ENCODE results near the gene RNF32. TPM values are rescaled to one million over a fixed set of nuclear protein-coding genes. Genes with fewer than 3 reads are reported as not detected.
"Not testable (repeated sequence)": the region's sequence is repeated elsewhere in the genome, so short reads cannot be mapped to it uniquely, and the experiment has no call there.

Gene RNF32
- total and polyA plus RNA-seq, 7 donors, result 0.36 to 3.7 (median 1.5) TPM

- Histone ChIP-seq H3K36me3 (no peaks in the 10 kb centered on the region), H3K27me3 (peaks cover 0 to 15% (median 0%) of the 10 kb centered on the region in 3 donors), H3K4me3 (peak overlapping the region; percentile 62 to 75 (median 70)), H3K27ac (peak overlapping the region; percentile 62 to 72 (median 66)), H3K9me3 (no peaks in the 10 kb centered on the region), H3K4me1 (peaks cover 0 to 16% (median 15%) of the 10 kb centered on the region in 4 donors)
- no peak for TF ChIP-seq POLR2A (IDR thresholded peaks at IDR 0.05)
- no peak for TF ChIP-seq POLR2AphosphoS5 (IDR thresholded peaks at IDR 0.05)
- WGBS, 2 donors, result 57 to 81% methylated on average over 52 of the region's 52 CpGs
- DNase-seq, result no peak
- intact Hi-C loops (cut with DNase I), result loop anchor here (5.0 kb wide), 1 partner anchor 253 kb away; the partner anchor contains the start of gene LMBR1
These were observed 933 bp upstream of the RNF32 start for GRCh38 chr7:156639426-156640256.

DNA sequence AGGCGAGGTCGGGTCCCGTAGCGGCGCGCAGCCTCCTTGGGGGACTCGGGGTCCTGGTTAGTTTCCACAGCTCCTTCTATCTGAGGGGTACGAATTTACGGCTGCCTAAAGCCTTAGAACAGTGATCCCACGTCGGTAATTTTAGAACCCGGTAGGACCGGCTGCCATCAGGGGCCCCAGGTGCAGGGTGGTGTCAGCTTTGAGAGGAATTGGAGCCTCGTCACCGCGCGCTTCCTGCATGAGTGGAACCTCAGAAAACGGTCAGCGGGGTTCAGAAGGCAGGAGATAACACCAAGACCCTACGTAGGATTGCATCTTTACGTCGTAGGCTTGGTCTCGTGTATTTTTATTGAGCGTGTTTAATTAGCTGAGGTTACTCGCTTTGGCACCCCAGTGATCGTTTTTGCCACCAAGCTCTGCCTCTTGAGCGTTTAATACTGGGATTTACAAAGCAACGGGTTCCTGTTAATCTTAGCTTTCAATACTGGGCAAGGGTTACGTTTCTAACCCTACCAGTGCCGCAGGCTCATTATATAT lies 443 bp downstream of the RNF32 start:
- intact Hi-C loops (cut with DNase I), result loop anchor here (5.0 kb wide), 1 partner anchor 251 kb away; the partner anchor contains the start of gene LMBR1
- TF ChIP-seq POLR2AphosphoS5 (IDR thresholded peaks at IDR 0.05) (no peak), POLR2A (IDR thresholded peaks at IDR 0.05) (no peak), EP300 (IDR thresholded peaks at IDR 0.05) (no peak)
- TF ChIP-seq, protein P1, sequence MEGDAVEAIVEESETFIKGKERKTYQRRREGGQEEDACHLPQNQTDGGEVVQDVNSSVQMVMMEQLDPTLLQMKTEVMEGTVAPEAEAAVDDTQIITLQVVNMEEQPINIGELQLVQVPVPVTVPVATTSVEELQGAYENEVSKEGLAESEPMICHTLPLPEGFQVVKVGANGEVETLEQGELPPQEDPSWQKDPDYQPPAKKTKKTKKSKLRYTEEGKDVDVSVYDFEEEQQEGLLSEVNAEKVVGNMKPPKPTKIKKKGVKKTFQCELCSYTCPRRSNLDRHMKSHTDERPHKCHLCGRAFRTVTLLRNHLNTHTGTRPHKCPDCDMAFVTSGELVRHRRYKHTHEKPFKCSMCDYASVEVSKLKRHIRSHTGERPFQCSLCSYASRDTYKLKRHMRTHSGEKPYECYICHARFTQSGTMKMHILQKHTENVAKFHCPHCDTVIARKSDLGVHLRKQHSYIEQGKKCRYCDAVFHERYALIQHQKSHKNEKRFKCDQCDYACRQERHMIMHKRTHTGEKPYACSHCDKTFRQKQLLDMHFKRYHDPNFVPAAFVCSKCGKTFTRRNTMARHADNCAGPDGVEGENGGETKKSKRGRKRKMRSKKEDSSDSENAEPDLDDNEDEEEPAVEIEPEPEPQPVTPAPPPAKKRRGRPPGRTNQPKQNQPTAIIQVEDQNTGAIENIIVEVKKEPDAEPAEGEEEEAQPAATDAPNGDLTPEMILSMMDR (IDR thresholded peaks at IDR 0.05), result no peak
- H3K4me1 ChIP-seq, result peaks cover 0 to 16% (median 15%) of the 10 kb centered on the region in 4 donors

GRCh38 chr7:156642306-156643045 lies 1.9 kb downstream of the RNF32 start:
- no peaks in the 10 kb centered on the region for H3K36me3 ChIP-seq
- peaks cover 0 to 15% (median 0%) of the 10 kb centered on the region in 3 donors for H3K27me3 ChIP-seq
- H3K9me3 ChIP-seq, result no peaks in the 10 kb centered on the region
- WGBS, 2 donors, result 86 to 87% methylated on average over 13 of the region's 13 CpGs
- TF ChIP-seq, protein P1 (IDR thresholded peaks at IDR 0.05), result no peak
- TF ChIP-seq POLR2AphosphoS5 (IDR thresholded peaks at IDR 0.05), result no peak
- no peak for TF ChIP-seq POLR2A (IDR thresholded peaks at IDR 0.05)
- TF ChIP-seq EP300 (IDR thresholded peaks at IDR 0.05), result no peak
- H3K4me3 ChIP-seq, result no peak overlapping the region
- intact Hi-C loops (cut with DNase I), result loop anchor here (5.0 kb wide), 1 partner anchor 250 kb away; the partner anchor contains the start of gene LMBR1
- H3K4me1 ChIP-seq, result peaks cover 0 to 16% (median 15%) of the 10 kb centered on the region in 4 donors
- no peak overlapping the region for H3K27ac ChIP-seq
- no peak for DNase-seq

More for the DNA sequence above, 443 bp downstream of the RNF32 start:
- peak overlapping the region; percentile 62 to 75 (median 70) for H3K4me3 ChIP-seq
- 1 to 6% methylated on average over 30 of the region's 30 CpGs for WGBS, 2 donors
- peaks cover 0 to 15% (median 0%) of the 10 kb centered on the region in 3 donors for H3K27me3 ChIP-seq
- no peaks in the 10 kb centered on the region for H3K9me3 ChIP-seq
- no peaks in the 10 kb centered on the region for H3K36me3 ChIP-seq
- peak overlapping the region; percentile 60 to 72 (median 70) for H3K27ac ChIP-seq
- peak; percentile 67 for DNase-seq

DNA sequence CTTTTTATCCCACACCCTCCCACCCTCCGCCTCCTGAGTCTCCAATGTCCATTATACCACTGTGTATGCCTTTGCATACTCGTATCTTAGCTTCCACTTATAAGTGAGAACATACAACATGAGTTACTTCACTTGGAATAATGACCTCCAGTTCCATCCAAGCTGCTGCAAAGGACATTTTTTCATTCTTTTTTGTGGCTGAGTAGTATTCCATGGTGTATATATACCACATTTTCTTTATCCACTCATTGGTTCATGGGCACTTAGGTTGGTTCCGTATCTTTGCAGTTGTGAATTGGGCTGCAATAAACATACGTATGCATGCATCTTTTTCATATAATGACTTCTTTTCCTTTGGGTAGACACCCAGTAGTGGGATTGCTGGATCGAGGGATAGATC lies 6.8 kb downstream of the RNF32 start:
- intact Hi-C loops (cut with DNase I); H3K4me3 ChIP-seq; H3K27ac ChIP-seq; H3K36me3 ChIP-seq; H3K9me3 ChIP-seq; H3K4me1 ChIP-seq; DNase-seq: not testable (repeated sequence)
- peaks cover 0 to 43% (median 9%) of the 10 kb centered on the region in 3 donors for H3K27me3 ChIP-seq
- WGBS, 2 donors, result 97% methylated on average over 5 of the region's 5 CpGs

DNA sequence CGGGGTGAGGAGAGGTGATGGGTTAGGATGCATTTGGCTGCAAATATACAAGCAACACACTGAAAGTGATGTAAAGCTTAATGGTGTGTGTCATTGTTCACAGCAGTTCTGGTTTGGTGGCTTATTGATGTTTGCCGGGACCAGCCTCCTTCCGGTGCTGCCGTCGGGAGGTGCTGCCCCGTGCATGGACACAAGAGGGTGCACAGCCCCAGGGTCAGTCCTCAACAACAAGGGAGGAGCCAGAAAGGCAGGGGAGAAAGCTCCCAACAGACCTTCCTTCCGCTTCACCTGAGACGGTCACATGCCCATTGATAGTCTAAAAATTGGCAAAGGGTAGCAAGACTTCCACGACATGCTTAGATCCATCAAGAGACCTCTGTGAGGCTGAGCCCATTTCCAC lies 9.5 kb downstream of the RNF32 start:
- WGBS, 2 donors, result 26 to 44% methylated on average over 9 of the region's 9 CpGs
- H3K4me1 ChIP-seq, result no peaks in the 10 kb centered on the region
- H3K9me3 ChIP-seq, result no peaks in the 10 kb centered on the region
- H3K27ac ChIP-seq, result no peak overlapping the region
- TF ChIP-seq POLR2A (IDR thresholded peaks at IDR 0.05), result no peak
- TF ChIP-seq, protein P1 (IDR thresholded peaks at IDR 0.05), result peak in 1 of 4 experiments; percentile 4
- no peak overlapping the region for H3K4me3 ChIP-seq
- peaks cover 0 to 49% (median 9%) of the 10 kb centered on the region in 3 donors for H3K27me3 ChIP-seq
- intact Hi-C loops (cut with DNase I), result no loop called here
- DNase-seq, result no peak
- no peaks in the 10 kb centered on the region for H3K36me3 ChIP-seq
